HG02870 (cell line): ENCODE results near the gene ARHGEF40.

Source experiments
- ATAC-seq: cut with Tn5 transposase; IDR thresholded peaks from one replicate; pipeline ENCODE4 v1.9.1; 2021; ENCODE audit warnings: mild to moderate bottlenecking, moderate library complexity; ENCODE audit not compliant: unreplicated experiment

The ARHGEF40 gene

DNA sequence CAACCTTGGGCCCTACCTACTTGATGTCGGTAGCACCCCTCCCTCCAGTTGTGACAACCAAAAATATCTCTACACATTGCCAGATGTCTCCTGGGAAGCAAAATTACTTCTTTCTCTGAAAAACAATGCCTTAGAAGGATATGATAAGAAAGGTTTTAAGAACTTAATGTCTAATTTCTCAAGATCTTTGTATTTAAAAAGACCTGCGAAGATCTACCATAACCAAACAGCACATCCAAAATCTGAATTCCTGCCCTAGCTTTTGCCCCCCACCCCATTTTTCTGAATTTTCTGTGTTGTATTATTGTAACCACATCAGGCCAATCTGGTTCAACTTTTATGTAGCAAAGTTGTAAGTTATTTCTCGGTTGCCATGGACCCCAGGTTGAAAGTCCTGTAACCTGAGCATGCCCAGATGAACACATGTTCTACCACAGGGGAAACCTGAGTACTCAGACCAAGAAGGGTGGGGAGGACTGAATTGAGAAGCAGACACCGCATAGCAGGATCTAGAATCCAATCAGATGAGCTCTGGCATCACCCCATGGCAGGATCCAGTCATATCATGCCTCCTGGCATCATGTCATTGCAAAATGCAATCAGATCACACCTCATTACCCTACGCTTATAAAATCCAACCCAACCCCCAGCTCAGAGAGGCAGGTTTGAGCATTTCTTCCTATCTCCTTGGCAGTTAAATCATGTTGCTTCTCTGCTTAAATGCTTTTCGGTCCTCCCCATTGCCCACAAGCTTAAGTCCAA, 39.5 kb downstream of the ARHGEF40 start:
- peak; percentile 75 for ATAC-seq

DNA sequence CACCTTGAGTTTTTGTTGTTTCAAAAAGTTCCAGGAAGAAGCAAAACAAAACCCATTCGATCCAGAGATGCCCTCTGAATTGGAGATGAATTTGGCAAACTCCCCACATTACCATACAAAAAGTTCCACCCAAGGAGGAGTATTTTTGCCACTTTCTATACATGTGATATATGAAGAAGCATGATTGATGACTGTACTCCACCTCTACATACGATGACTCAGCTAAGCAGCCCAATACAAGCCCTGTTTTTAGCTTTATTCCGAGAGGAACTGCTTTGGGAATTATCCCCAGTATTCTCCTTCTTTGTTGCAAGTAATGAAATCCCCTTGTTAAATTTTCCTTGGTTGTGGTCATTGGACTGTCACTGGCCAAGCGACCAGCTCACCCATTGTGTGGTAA, 42.2 kb downstream of the ARHGEF40 start:
- ATAC-seq, result no peak

DNA sequence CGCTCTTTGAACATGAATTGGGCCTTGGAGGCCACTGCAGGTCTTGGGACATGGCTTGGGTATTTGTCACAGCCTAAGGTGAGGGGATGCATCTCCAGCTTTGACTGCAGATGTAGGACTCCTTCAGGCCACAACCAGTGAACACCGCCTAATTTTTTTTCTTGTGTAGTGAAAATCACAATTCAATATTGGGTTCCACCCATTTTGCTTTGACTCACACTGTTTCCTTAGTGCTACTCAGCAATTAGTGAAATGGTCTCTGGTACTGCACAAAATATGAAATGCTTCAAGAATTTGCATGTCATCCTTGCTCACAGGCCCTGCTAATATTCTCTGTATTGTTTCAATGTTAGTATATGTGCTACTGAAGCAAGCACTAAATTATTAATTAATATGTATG, 43.3 kb downstream of the ARHGEF40 start:
- no peak for ATAC-seq

DNA sequence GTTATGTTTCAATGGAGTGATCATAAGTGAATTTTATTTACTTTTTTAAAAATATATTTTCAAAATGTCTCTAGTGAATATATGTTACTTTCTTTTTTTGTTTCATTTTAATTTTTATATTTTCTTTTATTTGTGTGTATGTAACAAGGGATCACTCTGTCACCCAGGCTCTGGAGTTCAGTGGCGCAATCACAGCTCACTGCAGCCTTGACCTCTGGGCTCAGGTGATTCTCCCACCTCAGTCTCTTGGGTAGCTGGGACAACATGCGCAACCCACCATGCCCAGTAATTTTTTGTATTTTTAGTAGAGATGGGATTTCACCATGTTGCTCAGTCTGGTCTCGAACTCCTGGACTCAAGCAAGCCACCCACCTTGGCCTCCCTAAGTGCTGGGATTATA, 48.8 kb downstream of the ARHGEF40 start:
- no peak for ATAC-seq

DNA sequence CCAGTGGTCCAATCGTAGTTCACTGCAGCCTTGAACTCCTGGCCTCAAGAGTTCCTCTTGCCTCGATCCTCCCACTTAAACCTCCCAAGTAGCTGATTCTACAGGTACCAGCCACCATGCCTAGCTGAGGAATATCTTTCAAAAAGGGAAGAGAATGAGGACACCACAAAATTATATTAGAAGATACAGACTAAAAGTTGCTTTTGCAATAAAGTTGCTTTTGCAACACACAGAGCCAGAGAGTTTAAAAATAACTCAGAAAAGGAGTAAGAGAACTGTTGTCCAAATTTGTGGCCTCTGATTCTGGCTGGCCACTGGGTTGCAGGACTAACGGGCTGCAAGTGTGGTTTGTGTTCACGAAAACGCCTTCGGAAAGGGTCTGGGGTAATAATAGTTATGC, 50.6 kb downstream of the ARHGEF40 start:
- no peak for ATAC-seq

DNA sequence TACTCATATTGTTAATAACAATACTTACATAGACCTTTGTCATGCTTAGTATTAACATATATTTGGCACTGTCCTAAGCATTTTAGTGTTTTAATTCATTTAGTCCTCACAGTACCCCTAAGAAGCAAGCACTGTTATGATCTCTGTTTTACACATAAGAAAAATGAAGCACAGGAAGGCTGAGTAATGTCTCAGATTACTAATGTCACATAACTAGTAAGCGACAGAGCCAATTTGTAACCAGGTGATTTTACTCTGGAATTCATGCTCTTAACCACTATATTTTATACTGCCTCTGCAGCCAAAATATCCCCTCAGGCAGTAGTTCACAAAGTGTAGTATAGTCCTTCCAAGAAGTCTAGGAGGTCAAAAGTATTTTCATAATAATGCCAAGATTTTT, 51.0 kb downstream of the ARHGEF40 start:
- ATAC-seq, result no peak

DNA sequence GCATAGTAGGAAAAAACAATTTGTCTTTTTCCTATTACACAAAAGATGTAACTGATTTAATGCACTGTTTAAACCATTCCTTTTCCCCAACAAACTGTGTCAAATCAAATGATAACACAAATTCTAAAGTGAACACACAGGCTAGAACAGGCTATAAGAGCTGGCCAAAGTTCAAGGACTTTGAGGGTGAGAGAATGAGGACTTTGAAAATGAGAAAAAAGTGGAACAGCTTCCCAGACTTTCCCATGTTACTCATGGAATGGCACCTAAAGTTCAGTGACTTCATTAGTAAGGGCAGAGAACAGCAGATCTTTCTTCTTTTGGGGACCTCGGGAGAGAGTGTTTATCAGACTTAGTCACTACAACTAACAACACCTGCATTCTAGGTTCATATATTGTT, 53.3 kb downstream of the ARHGEF40 start:
- no peak for ATAC-seq

DNA sequence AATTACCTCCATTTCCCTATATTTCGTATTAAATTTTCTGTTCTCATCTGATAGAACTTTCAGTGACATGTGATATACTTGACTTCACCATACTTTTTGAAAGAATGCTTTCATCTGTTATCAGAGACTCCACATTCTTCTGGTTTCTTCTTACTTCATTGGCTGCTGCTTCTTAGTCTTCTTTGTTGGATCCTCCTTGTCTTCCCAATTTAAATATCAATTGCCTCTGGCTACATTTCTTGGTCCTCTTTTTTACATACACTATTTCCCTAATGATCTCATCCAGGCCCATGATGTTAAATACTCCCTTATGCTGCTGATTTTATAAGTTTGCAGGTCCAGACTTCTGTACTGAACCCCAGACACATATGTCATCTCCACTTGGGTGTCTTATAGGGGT, 63.8 kb downstream of the ARHGEF40 start:
- no peak for ATAC-seq

DNA sequence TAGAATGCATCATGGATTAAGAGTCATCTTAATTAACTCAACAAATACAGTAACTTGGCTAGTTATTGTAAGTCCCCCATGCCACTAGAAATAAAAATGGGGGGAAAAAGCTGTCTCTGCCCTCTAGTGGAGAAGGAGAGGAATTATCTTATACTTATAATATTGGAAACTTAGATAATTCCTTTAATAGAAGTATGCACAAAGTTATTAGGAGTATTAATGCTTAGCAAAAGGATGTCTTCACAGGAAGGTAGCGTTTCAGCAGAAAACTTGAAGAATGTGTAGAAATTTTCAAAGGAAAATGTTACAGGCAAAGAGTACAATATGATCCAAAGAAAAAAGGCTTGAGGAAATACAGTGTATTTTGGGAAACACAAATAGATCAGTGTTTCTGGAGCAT, 65.9 kb downstream of the ARHGEF40 start:
- ATAC-seq, result no peak
